DMS114 treated with DMSO at 0.1 percent for 48 hours (cell line): ENCODE measurements around the gene RAI1.
"Not testable (repeated sequence)": the region's sequence is repeated elsewhere in the genome, so short reads cannot be mapped to it uniquely, and the experiment has no call there.

Experiments
- DNase-seq: peaks from one replicate; lab custom pipeline; 2025; ENCODE audit not compliant: unreplicated experiment; lab: John Stamatoyannopoulos, UW

Gene RAI1

GRCh38 chr17:17681187-17681743, at the start of gene RAI1:
RAI1 (plus strand) TSS chr17:17681458; CDS start chr17:17792949, 111,491 bp downstream.
- DNase-seq: no peak

GRCh38 chr17:17632690-17633089, 48.6 kb upstream of the RAI1 start:
- not testable (repeated sequence) for DNase-seq

GRCh38 chr17:17633310-17633709, 47.9 kb upstream of the RAI1 start:
- DNase-seq: no peak

GRCh38 chr17:17635126-17635525, 46.1 kb upstream of the RAI1 start:
- no peak for DNase-seq

- not testable (repeated sequence) for DNase-seq
These were observed 45.6 kb upstream of the RAI1 start for GRCh38 chr17:17635537-17636271.

GRCh38 chr17:17636272-17636885, 44.9 kb upstream of the RAI1 start:
- DNase-seq: no peak

- no peak for DNase-seq
These were observed 42.8 kb upstream of the RAI1 start for GRCh38 chr17:17638467-17638866.

GRCh38 chr17:17639661-17640270, 41.5 kb upstream of the RAI1 start:
- not testable (repeated sequence) for DNase-seq

- DNase-seq: peak; percentile 2
These were observed 39.4 kb upstream of the RAI1 start for GRCh38 chr17:17641621-17642409.

GRCh38 chr17:17645148-17645547, 36.1 kb upstream of the RAI1 start:
- not testable (repeated sequence) for DNase-seq

- DNase-seq: no peak
These were observed 35.3 kb upstream of the RAI1 start for GRCh38 chr17:17645961-17646360.

- no peak for DNase-seq
These were observed 33.6 kb upstream of the RAI1 start for GRCh38 chr17:17647524-17648178.

- DNase-seq: no peak
These were observed 32.5 kb upstream of the RAI1 start for GRCh38 chr17:17648762-17649161.

GRCh38 chr17:17650959-17651358, 30.3 kb upstream of the RAI1 start:
- DNase-seq: no peak

- no peak for DNase-seq
These were observed 27.9 kb upstream of the RAI1 start for GRCh38 chr17:17653343-17653742.

- no peak for DNase-seq
These were observed 21.9 kb upstream of the RAI1 start for GRCh38 chr17:17659340-17659739.

GRCh38 chr17:17661134-17661533, 20.1 kb upstream of the RAI1 start:
- DNase-seq: no peak

- no peak for DNase-seq
These were observed 19.3 kb upstream of the RAI1 start for GRCh38 chr17:17661834-17662385.

- DNase-seq: no peak
These were observed 17.8 kb upstream of the RAI1 start for GRCh38 chr17:17663160-17664063.
